HCT116 (cell line): ENCODE results near the gene KCNAB3. TPM values are rescaled to one million over a fixed set of nuclear protein-coding genes. Genes with fewer than 3 reads are reported as not detected.

Experiments
- ATAC-seq: fragments of 200-7000 bp; cut with Tn5 transposase; 2 replicates; pipeline ENCODE4 v1.9.1; 2020; ENCODE audit warnings: mild to moderate bottlenecking, moderate library complexity
- BruUV-seq: library from RNA; stranded (reverse); fragments of 400-500 nt; replicated peaks from 2 replicates; lab custom pipeline; 2021; lab: Mats Ljungman, UMichigan
- CTCF ChIA-PET: fragments of 300-600 bp; sonication (Branson Sonifier 250); formaldehyde crosslinking; loops from one replicate; lab custom pipeline; 2021; ENCODE audit warnings: antibody characterized with exemption; lab: Charles Lee
- POLR2A ChIA-PET: fragments of 300-600, 350-600 bp; sonication (Branson Sonifier 250); formaldehyde crosslinking; loops from one replicate; lab custom pipeline; 2021; ENCODE audit warnings: antibody characterized with exemption; lab: Charles Lee
- RAD21 ChIA-PET, 2 experiments: fragments of 300-600 bp; sonication (Branson Sonifier 250); formaldehyde crosslinking; loops; one replicate each; lab custom pipeline; 2023; ENCODE audit warnings: low total read pairs in 2 of 2; ENCODE audit not compliant: uncharacterized antibody in 2 of 2, unreplicated experiment in 2 of 2, low non-redundant PET in 1 of 2; lab: Charles Lee
- DNase-seq: peaks from one replicate; pipeline ENCODE4 v3.0.0-alpha.2; 2010; ENCODE audit warnings: low read depth, low spot score
- H2AFZ ChIP-seq: fragments of 200-600 bp; shearing (Covaris generic), sonication (generic); 2 replicates; pipeline ENCODE4 v1.6.1; 2017; ENCODE audit warnings: low read depth, mixed run types, mixed read lengths, antibody characterized with exemption, low read length; ENCODE audit not compliant: poor library complexity, severe bottlenecking
- H3K27ac ChIP-seq: 2 replicates; pipeline ENCODE4 v1.5.1; 2012; ENCODE audit warnings: low read depth, low read length
- H3K27me3 ChIP-seq: fragments of 200-600 bp; sonication (generic); 2 replicates; pipeline ENCODE4 v1.6.1; 2016; ENCODE audit warnings: mixed run types, low read length, mixed read lengths; ENCODE audit not compliant: insufficient read depth
- H3K36me3 ChIP-seq, 2 experiments: fragments of 200-500 bp in 1 of 2; fragments of 200-600 bp in 1 of 2; sonication (Bioruptor generic) in 1 of 2; sonication (generic) in 1 of 2; 2 replicates each; pipeline versions ENCODE4 v1.5.1 to v1.6.1; 2014 to 2016; ENCODE audit warnings: low read length in 2 of 2, inconsistent platforms in 1 of 2, mixed read lengths in 1 of 2, mixed run types in 1 of 2; ENCODE audit not compliant: insufficient read depth in 2 of 2, control insufficient read depth in 1 of 2
- H3K4me1 ChIP-seq, 2 experiments: fragments of 200-600 bp in 1 of 2; sonication (generic) in 1 of 2; 2 replicates each; pipeline versions ENCODE4 v1.5.1 to v1.6.1; 2012 to 2017; ENCODE audit warnings: low read length in 2 of 2, inconsistent platforms in 1 of 2, mild to moderate bottlenecking in 1 of 2, mixed read lengths in 1 of 2, mixed run types in 1 of 2, moderate library complexity in 1 of 2; ENCODE audit not compliant: insufficient read depth in 2 of 2, control insufficient read depth in 1 of 2
- H3K4me2 ChIP-seq: fragments of 200-600 bp; sonication (generic); 2 replicates; pipeline ENCODE4 v1.6.1; 2017; ENCODE audit warnings: mixed run types, low read length, mixed read lengths
- H3K4me3 ChIP-seq, 2 experiments: fragments of 200-600 bp in 1 of 2; sonication (generic) in 1 of 2; replicated peaks in 1 of 2; 2 replicates each; pipeline ENCODE4 v1.5.1; 2011 to 2016; ENCODE audit warnings: low read length in 2 of 2, control low read depth in 1 of 2, low read depth in 1 of 2, mild to moderate bottlenecking in 1 of 2, mixed read lengths in 1 of 2, mixed run types in 1 of 2
- H3K79me2 ChIP-seq: fragments of 200-600 bp; sonication (generic); 2 replicates; pipeline ENCODE4 v1.6.1; 2017; ENCODE audit warnings: mild to moderate bottlenecking, mixed run types, low read length, moderate library complexity, mixed read lengths; ENCODE audit not compliant: insufficient read depth
- H3K9ac ChIP-seq: fragments of 200-600 bp; sonication (generic); 2 replicates; pipeline ENCODE4 v1.6.1; 2016; ENCODE audit warnings: low read length, mixed read lengths
- H3K9me2 ChIP-seq: fragments of 200-600 bp; sonication (generic), shearing (Covaris generic); 2 replicates; pipeline ENCODE4 v1.6.1; 2017; ENCODE audit warnings: mixed run types, mild to moderate bottlenecking, moderate library complexity; ENCODE audit not compliant: insufficient read depth
- H3K9me3 ChIP-seq, 2 experiments: fragments of 200-500 bp in 1 of 2; fragments of 200-600 bp in 1 of 2; sonication (Bioruptor generic) in 1 of 2; sonication (generic) in 1 of 2; 2 replicates each; pipeline ENCODE4 v1.6.1; 2014 to 2017; ENCODE audit warnings: low read length in 2 of 2, mixed read lengths in 2 of 2, inconsistent platforms in 1 of 2, low read depth in 1 of 2, mild to moderate bottlenecking in 1 of 2, mixed run types in 1 of 2, moderate library complexity in 1 of 2; ENCODE audit not compliant: control insufficient read depth in 1 of 2, insufficient read depth in 1 of 2
- H4K20me1 ChIP-seq: fragments of 200-600 bp; sonication (generic), shearing (Covaris generic); 2 replicates; pipeline ENCODE4 v1.6.1; 2017; ENCODE audit warnings: mixed run types, mild to moderate bottlenecking, moderate library complexity; ENCODE audit not compliant: insufficient read depth
- CBX3 ChIP-seq: IDR thresholded peaks from 2 replicates; pipeline ENCODE4 v1.6.1; 2012; ENCODE audit warnings: low read depth
- ELF1 ChIP-seq: IDR thresholded peaks from 2 replicates; pipeline ENCODE4 v1.6.1; 2012; ENCODE audit warnings: low read depth, borderline replicate concordance
- EZH2phosphoT487 ChIP-seq: fragments of 200-600 bp; IDR thresholded peaks from 2 replicates; pipeline ENCODE4 v1.6.1; 2018; ENCODE audit warnings: antibody characterized with exemption, borderline replicate concordance
- SIN3A ChIP-seq: IDR thresholded peaks from 2 replicates; pipeline ENCODE4 v1.6.1; 2012; ENCODE audit warnings: low read depth
- ZBTB33 ChIP-seq: IDR thresholded peaks from 2 replicates; pipeline ENCODE4 v1.6.1; 2011; ENCODE audit warnings: mild to moderate bottlenecking, low read length, moderate library complexity; ENCODE audit not compliant: insufficient replicate concordance; ENCODE audit errors: extremely low read depth
- ZNF274 ChIP-seq: fragments of 200-500 bp; sonication (Bioruptor generic); IDR thresholded peaks from 2 replicates; pipeline ENCODE4 v1.6.1; 2014; ENCODE audit warnings: mild to moderate bottlenecking, low read depth, low read length, inconsistent platforms
- intact Hi-C: fragments of 100-400 bp; cut with micrococcal nuclease; formaldehyde crosslinking; loops from 2 replicates; pipeline ENCODE4 v1.10.0; 2022
- total RNA-seq: library from RNA; stranded (reverse); gene quantifications from one replicate; pipeline ENCODE4 v1.2.1, GENCODE V29; 2021; ENCODE audit not compliant: unreplicated experiment

Gene KCNAB3
- total RNA-seq, 1 experiment from 2014 or later = 7.1 TPM

- TF ChIP-seq ZBTB33 (no peak), SIN3A (no peak), EZH2phosphoT487 (no peak), ZNF274 (no peak), ELF1 (no peak)
These were observed 11.1 kb upstream of the KCNAB3 start (continued) for GRCh38 chr17:7940743-7941142.

GRCh38 chr17:7940034-7940433, 10.4 kb upstream of the KCNAB3 start:
- no peaks in the 10 kb centered on the region for H3K9me2 ChIP-seq
- intact Hi-C loops = no loop called here
- H3K4me3 ChIP-seq = no peak overlapping the region
- H3K4me1 ChIP-seq = no peaks in the 10 kb centered on the region
- ATAC-seq = no peak
- POLR2A ChIA-PET = no interaction called here
- peaks cover 54 to 61% of the 10 kb centered on the region in 2 experiments for H3K36me3 ChIP-seq
- no peaks in the 10 kb centered on the region for H3K27me3 ChIP-seq
- RAD21 ChIA-PET = no interaction called here
- CTCF ChIA-PET = no interaction called here
- no peaks in the 10 kb centered on the region for H3K9me3 ChIP-seq
- no peaks in the 10 kb centered on the region for H4K20me1 ChIP-seq
- H3K9ac ChIP-seq = no peak overlapping the region
- H3K79me2 ChIP-seq = no peaks in the 10 kb centered on the region; the same call in 1 of the 2 replicates
- no peak overlapping the region for H3K4me2 ChIP-seq
- no peak overlapping the region for H3K27ac ChIP-seq
- no TSS peak for BruUV-seq
- DNase-seq = no peak
- H2AFZ ChIP-seq = no peak overlapping the region
- TF ChIP-seq CBX3 = no peak
